NOMO-1 (cell line): ENCODE data around the gene FLNA.

Source experiments
- DNase-seq, 2 experiments: peaks; one replicate each; lab custom pipeline; 2025; ENCODE audit not compliant: unreplicated experiment in 2 of 2; lab: John Stamatoyannopoulos, UW

FLNA gene

GRCh38 chrX:154360155-154360713 is 14.2 kb downstream of the FLNA start:
- DNase-seq, result no peak

- no peak for DNase-seq
Measured at GRCh38 chrX:154359362-154360154, 14.9 kb downstream of the FLNA start.

- DNase-seq, result no peak
Measured at GRCh38 chrX:154358829-154359228, 15.6 kb downstream of the FLNA start.

DNA sequence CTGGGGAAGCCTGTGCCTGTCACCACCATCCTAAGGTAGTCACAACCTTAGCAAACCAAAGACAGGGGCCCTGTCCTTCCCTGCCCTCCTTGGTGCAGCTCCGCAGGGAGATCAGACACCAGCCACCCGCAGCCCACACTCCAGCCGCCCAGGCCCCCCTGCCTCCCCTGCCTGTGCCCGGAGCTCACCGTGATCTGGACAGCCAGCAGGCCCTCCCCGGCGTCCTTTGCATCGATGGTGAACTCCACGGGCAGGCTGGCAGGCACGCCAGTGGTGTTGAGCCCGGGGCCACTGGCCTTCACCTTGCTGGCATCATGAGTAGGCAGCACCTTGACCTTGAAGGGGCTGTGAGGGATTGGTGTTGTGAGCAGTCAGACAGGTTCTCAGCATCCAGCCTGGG is 16.4 kb downstream of the FLNA start:
- no peak for DNase-seq

GRCh38 chrX:154357205-154357604 is 17.2 kb downstream of the FLNA start:
- DNase-seq, result no peak

GRCh38 chrX:154356596-154356995 is 17.8 kb downstream of the FLNA start:
- no peak for DNase-seq

GRCh38 chrX:154355776-154356140 is 18.7 kb downstream of the FLNA start:
- no peak for DNase-seq

GRCh38 chrX:154355094-154355775 is 19.2 kb downstream of the FLNA start:
- DNase-seq, result no peak

GRCh38 chrX:154354516-154354915 is 19.9 kb downstream of the FLNA start:
- no peak for DNase-seq

GRCh38 chrX:154354013-154354412 is 20.4 kb downstream of the FLNA start:
- DNase-seq, result no peak

DNA sequence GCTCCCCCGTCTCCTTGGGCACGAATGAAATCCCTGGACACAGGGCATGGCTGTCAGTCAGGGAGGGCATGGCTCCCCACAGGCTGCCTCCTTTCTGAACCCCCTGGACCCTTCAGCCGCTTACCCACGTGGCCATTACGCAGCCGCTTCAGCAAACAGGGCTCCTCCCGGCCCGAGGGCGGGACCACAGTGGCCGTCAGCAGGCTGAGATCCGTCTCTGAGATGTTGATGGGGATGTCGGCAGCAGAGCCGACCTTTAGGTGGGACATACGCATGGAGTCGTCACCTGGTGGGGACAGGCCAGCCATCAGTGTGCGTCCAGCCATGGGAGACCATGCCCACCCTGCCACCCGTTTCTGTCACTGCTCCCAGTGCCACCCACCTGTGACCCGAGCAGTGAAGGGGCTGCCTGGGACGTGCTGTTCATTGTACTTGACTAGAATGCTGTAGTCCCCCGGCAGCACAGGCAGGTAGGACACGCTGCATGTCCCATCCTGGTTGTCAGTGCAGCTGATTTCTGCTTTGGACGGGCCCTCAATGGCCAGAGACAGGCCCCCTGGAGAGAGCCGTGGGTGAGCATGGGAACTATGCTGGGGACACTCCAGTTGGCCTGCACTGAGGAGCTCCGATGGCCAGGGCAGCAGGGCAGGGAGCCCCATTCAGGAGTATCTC is 21.1 kb downstream of the FLNA start:
- DNase-seq, result no peak

- DNase-seq, result no peak
Measured at GRCh38 chrX:154352466-154352865, 22.0 kb downstream of the FLNA start.

- no peak for DNase-seq
Measured at GRCh38 chrX:154352012-154352401, 22.4 kb downstream of the FLNA start.

- DNase-seq, result no peak
Measured at GRCh38 chrX:154351183-154352011, 23.0 kb downstream of the FLNA start.

- DNase-seq, result no peak
Measured at GRCh38 chrX:154350429-154351182, 23.8 kb downstream of the FLNA start.

DNA sequence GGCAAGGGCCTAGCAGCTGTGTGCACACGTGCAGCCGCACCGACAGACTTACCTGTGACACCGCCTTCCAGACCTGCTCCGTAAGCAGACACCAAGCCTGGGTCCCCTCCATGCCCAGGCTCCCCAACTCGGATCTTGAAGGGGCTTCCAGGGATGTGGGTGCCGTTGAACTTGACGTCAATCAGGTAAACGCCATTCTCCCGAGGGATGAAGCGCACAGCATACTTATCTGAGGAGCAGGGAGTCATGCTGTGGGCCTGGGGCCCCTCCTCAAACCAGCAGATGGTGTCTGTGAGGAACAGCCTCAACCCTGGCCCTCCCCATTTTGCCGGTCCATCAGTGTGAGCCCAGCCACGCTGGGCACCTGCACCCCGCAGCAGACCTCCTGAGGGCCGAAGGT is 24.5 kb downstream of the FLNA start:
- no peak for DNase-seq

GRCh38 chrX:154349359-154349935 is 25.0 kb downstream of the FLNA start:
- no peak for DNase-seq

DNA sequence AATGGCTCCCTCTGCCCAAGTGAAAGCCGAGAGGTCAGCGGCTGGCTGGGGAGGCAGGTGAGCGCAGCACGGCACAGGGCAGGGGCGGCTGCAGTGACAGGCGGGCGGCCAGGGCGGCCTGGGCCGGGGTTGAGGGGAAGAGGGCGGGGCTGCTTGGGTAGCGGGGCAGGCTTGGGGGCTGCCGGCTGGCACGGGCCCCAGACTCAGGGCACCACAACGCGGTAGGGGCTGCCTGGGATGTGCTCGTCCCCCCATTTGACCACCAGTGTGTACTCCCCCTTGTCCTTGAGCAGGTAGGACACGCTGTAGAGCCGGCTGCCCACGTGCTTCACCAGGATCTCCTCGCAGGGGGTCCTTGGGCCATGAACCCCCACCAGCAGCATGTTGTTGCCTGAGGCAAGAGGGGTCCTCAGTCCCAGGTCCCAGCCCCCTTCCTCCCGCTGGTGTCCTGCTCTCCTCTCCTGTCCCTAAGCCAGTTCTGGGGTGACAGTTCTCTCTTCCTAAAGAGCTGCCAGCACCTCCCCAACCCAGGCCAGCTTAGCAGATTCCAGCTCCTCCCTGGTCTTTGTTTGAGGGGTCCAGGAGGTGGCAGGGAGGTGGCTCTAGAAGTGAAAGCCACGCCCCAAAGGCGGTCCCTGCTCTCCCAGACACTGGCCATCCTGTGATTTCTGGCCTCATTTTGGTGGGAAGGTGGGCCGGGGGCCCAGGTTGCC is 25.6 kb downstream of the FLNA start:
- no peak for DNase-seq

- DNase-seq, result no peak
Measured at GRCh38 chrX:154348114-154348531, 26.3 kb downstream of the FLNA start.
